BJ (cell line): ENCODE data around the gene TEX2. TPM values are rescaled to one million over a fixed set of nuclear protein-coding genes. Genes with fewer than 3 reads are reported as not detected.

Experiments
- CTCF ChIA-PET: fragments of 350-600 bp; formaldehyde crosslinking; extraction: SDS; loops from one replicate; lab custom pipeline; 2021; ENCODE audit warnings: antibody characterized with exemption, inconsistent platforms; lab: Yijun Ruan, JAX
- POLR2A ChIA-PET: fragments of 300-600 bp; sonication (Branson Sonifier 250); formaldehyde crosslinking; extraction: SDS; loops from one replicate; lab custom pipeline; 2021; ENCODE audit warnings: antibody characterized with exemption; lab: Charles Lee
- DNase-seq: peaks from one replicate; pipeline ENCODE4 v3.0.0-alpha.2; 2011; ENCODE audit warnings: low read depth
- H3K27me3 ChIP-seq: 2 replicates; pipeline ENCODE4 v1.6.0; 2011; ENCODE audit warnings: low read length; ENCODE audit not compliant: control insufficient read depth, insufficient read depth
- H3K36me3 ChIP-seq: 2 replicates; pipeline ENCODE4 v1.5.1; 2011; ENCODE audit warnings: low read length; ENCODE audit not compliant: control insufficient read depth, insufficient read depth
- H3K4me3 ChIP-seq: 2 replicates; pipeline ENCODE4 v1.5.1; 2011; ENCODE audit warnings: low read depth, mild to moderate bottlenecking, control low read depth, low read length
- CTCF ChIP-seq: IDR thresholded peaks from 2 replicates; pipeline ENCODE4 v1.5.1; 2011; ENCODE audit warnings: low read depth, mild to moderate bottlenecking, control low read depth, inconsistent platforms, low read length, moderate library complexity; ENCODE audit not compliant: insufficient read depth
- polyA plus RNA-seq: library from polyadenylated mRNA; depleted of rRNA; stranded (reverse); fragments of >200 nt; gene quantifications from 2 replicates; pipeline ENCODE4 v1.2.3, GENCODE V29; 2011

The TEX2 gene
- polyA plus RNA-seq, 1 experiment, result 35.0 TPM

DNA sequence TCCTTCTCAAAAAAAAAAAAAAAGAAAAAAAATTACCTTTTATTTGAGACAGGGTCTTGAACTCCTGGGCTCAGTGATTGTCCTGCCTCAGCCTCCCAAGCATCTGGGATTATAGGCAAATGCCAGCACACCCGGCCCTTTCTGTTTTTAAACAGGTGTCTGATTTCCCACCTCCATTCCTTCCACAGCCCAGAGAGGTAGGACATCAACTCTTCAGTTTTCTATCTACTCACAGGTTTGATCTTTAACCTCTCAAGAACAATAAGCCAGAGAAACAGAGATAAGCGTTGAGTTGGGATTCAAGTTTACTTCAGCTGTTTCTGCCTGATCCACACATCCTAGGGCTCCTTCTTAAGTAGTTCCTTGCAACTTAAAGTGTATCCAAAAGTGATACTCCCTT, 41.5 kb upstream of the TEX2 start:
- CTCF ChIA-PET, result interaction anchor here (0.6 to 22.4 kb wide), 5 partner anchors 16 to 1028 kb away, joined by 3 to 481 read pairs (median 16); no protein-coding TSS in a partner anchor
- DNase-seq, result no peak
- no peak for TF ChIP-seq CTCF

GRCh38 chr17:64300699-64300965, 37.6 kb upstream of the TEX2 start:
- CTCF ChIA-PET, result interaction anchor here (0.8 to 22.4 kb wide), 3 partner anchors 118 to 275 kb away, joined by 3 to 481 read pairs (median 3); no protein-coding TSS in a partner anchor
- peaks cover 1% of the 10 kb centered on the region; the same call in 1 of the 2 replicates for H3K27me3 ChIP-seq
- DNase-seq, result no peak
- H3K36me3 ChIP-seq, result no peaks in the 10 kb centered on the region
- POLR2A ChIA-PET, result no interaction called here
- TF ChIP-seq CTCF, result no peak
- H3K4me3 ChIP-seq, result no peak overlapping the region

More for the DNA sequence above, 41.5 kb upstream of the TEX2 start:
- POLR2A ChIA-PET, result no interaction called here
- H3K27me3 ChIP-seq, result no peaks in the 10 kb centered on the region
- H3K4me3 ChIP-seq, result no peak overlapping the region
- no peaks in the 10 kb centered on the region for H3K36me3 ChIP-seq

GRCh38 chr17:64297467-64298088, 34.5 kb upstream of the TEX2 start:
- no peak for TF ChIP-seq CTCF
- H3K27me3 ChIP-seq, result peaks cover 1% of the 10 kb centered on the region; the same call in 1 of the 2 replicates
- no peak for DNase-seq
- H3K36me3 ChIP-seq, result no peaks in the 10 kb centered on the region
- ChIA-PET POLR2A (no interaction called here), CTCF (interaction anchor here (0.6 to 1.3 kb wide), 3 partner anchors 9 to 396 kb away, joined by 3 to 4 read pairs (median 3); no protein-coding TSS in a partner anchor)
- no peak overlapping the region for H3K4me3 ChIP-seq

DNA sequence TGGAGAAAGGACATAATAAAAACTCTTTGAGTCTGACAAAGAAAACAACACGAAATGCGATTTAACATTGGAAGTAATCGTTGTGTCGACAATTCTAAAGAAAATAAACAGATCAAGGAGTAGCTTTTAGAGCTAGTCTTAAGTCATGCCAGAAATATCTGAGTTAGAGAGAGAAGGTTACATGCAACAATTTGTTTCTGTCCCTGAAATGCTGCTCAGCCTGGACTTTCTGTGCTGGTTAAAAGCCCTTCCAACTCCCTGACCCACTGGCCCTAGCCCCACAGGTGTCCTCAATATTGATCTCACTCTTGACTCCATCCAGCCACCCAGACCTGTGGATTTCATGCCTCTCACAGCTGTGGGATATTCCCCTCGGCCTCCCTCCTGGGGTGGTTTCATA, 33.2 kb upstream of the TEX2 start:
- peaks cover 1% of the 10 kb centered on the region; the same call in 1 of the 2 replicates for H3K27me3 ChIP-seq
- H3K4me3 ChIP-seq, result no peak overlapping the region
- ChIA-PET POLR2A (no interaction called here), CTCF (interaction anchor here (0.9 to 1.5 kb wide), 3 partner anchors 10 to 447 kb away, joined by 3 to 8 read pairs (median 7); no protein-coding TSS in a partner anchor)
- no peak for DNase-seq
- H3K36me3 ChIP-seq, result no peaks in the 10 kb centered on the region
- no peak for TF ChIP-seq CTCF

DNA sequence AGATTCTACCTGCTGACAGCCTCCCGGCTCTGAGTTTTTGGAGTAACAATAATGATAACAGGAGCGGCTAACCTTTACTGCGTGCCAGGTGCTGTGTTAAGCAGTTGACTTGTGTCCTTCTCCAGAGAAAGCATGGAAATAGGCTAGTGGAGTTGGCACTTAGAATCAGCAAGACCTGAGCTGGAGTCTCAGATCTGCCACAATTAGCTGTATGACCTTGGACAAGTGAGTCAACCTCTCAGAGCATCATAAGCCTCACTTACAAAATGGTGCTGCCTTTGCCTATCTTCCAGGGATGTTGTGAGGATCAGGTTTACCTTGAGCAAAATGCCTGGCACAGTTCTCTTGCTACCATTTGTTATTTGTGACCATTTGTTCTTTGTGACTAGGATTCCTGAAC, 32.1 kb upstream of the TEX2 start:
- CTCF ChIA-PET, result interaction anchor here (0.5 to 1.4 kb wide), 4 partner anchors 11 to 382 kb away, joined by 3 to 6 read pairs (median 4); no protein-coding TSS in a partner anchor
- DNase-seq, result no peak
- Histone ChIP-seq H3K4me3 (no peak overlapping the region), H3K36me3 (no peaks in the 10 kb centered on the region), H3K27me3 (peaks cover 1% of the 10 kb centered on the region; the same call in 1 of the 2 replicates)
- POLR2A ChIA-PET, result no interaction called here
- no peak for TF ChIP-seq CTCF
